Measurements from ENCODE around the gene FKTN.
A peak's percentile ranks its signal among the peaks of the same experiment; 100 is the strongest.
"Not testable (repeated sequence)": the region's sequence is repeated elsewhere in the genome, so short reads cannot be mapped to it uniquely, and the experiment has no call there.

Gene FKTN

GRCh38 chr9:105557804-105558610, at the start of gene FKTN:
TSS of gene FKTN (plus strand) at chr9:105558131. CDS start at chr9:105575033, 16,902 bp downstream.
- DNase-seq (ENCODE audit: low read depth): peak; percentile 41

GRCh38 chr9:105508530-105508929, 49.4 kb upstream of the FKTN start:
- DNase-seq (ENCODE audit: low read depth): no peak

GRCh38 chr9:105510024-105510423, 47.9 kb upstream of the FKTN start:
- peak; percentile 17 for DNase-seq (ENCODE audit: low read depth)

- DNase-seq (ENCODE audit: low read depth): no peak
Measured at GRCh38 chr9:105511446-105511845, 46.5 kb upstream of the FKTN start.

- no peak for DNase-seq (ENCODE audit: low read depth)
Measured at GRCh38 chr9:105515811-105516413, 42.0 kb upstream of the FKTN start.

- not testable (repeated sequence) for DNase-seq (ENCODE audit: low read depth)
Measured at GRCh38 chr9:105519710-105520369, 38.1 kb upstream of the FKTN start.

- not testable (repeated sequence) for DNase-seq (ENCODE audit: low read depth)
Measured at GRCh38 chr9:105520992-105521391, 36.9 kb upstream of the FKTN start.

GRCh38 chr9:105522618-105523385, 35.1 kb upstream of the FKTN start:
- DNase-seq (ENCODE audit: low read depth): not testable (repeated sequence)

- DNase-seq (ENCODE audit: low read depth): no peak
Measured at GRCh38 chr9:105531530-105531929, 26.4 kb upstream of the FKTN start.

GRCh38 chr9:105535920-105536668, 21.8 kb upstream of the FKTN start:
- no peak for DNase-seq (ENCODE audit: low read depth)

- DNase-seq (ENCODE audit: low read depth): no peak
Measured at GRCh38 chr9:105539452-105539851, 18.5 kb upstream of the FKTN start.

- DNase-seq (ENCODE audit: low read depth): no peak
Measured at GRCh38 chr9:105541838-105542237, 16.1 kb upstream of the FKTN start.

GRCh38 chr9:105554042-105554441, 3.9 kb upstream of the FKTN start:
- no peak for DNase-seq (ENCODE audit: low read depth)

- no peak for DNase-seq (ENCODE audit: low read depth)
Measured at GRCh38 chr9:105572455-105572854, 14.5 kb downstream of the FKTN start.

- DNase-seq (ENCODE audit: low read depth): not testable (repeated sequence)
Measured at GRCh38 chr9:105579952-105580351, 22.0 kb downstream of the FKTN start.

- not testable (repeated sequence) for DNase-seq (ENCODE audit: low read depth)
Measured at GRCh38 chr9:105581550-105581949, 23.6 kb downstream of the FKTN start.

GRCh38 chr9:105593145-105593544, 35.2 kb downstream of the FKTN start:
- no peak for DNase-seq (ENCODE audit: low read depth)

GRCh38 chr9:105608721-105609598, 51.0 kb downstream of the FKTN start:
- DNase-seq (ENCODE audit: low read depth): peak; percentile 4

- no peak for DNase-seq (ENCODE audit: low read depth)
Measured at GRCh38 chr9:105621001-105621400, 63.1 kb downstream of the FKTN start.

GRCh38 chr9:105625088-105625487, 67.2 kb downstream of the FKTN start:
- DNase-seq (ENCODE audit: low read depth): no peak
